ENCODE measurements around the gene SIRPG.

DNA sequence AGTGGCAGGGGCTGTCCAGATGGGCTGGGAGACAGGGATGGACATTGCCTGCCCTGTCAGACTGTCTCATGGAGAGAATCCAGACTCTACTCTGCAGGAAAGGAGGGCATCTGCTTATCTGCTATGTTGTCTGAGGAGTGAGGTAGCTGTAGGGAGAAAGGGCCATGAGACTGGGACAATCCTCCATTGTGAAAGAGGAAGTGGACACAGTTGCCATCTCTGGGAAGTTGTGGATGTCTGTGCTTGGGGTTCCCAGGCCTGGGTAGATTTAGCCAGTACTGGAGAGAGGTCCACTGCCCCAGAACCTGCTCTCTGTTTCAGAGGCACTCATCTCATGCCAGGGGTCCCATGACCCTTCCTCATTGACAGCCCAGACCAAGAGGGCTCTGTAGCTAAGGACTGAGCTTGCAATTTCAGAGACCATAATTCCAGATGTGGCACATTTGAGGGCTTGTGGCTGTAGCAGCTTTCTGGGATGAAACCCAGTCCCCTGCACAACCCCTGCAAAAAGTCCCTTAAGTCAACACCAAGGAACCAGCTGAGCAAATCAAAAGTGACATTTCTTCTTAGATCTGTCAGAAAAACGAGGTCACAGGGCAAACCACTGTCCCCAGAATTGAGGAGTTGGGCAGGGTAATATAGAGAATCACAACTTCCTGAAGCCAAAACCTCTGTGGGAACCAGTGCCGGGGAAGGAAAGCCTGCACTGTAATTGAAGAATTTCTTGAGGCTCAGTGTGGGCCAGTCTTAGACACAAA is 4.1 kb upstream of the SIRPG start:
- TF ChIP-seq, protein P1, sequence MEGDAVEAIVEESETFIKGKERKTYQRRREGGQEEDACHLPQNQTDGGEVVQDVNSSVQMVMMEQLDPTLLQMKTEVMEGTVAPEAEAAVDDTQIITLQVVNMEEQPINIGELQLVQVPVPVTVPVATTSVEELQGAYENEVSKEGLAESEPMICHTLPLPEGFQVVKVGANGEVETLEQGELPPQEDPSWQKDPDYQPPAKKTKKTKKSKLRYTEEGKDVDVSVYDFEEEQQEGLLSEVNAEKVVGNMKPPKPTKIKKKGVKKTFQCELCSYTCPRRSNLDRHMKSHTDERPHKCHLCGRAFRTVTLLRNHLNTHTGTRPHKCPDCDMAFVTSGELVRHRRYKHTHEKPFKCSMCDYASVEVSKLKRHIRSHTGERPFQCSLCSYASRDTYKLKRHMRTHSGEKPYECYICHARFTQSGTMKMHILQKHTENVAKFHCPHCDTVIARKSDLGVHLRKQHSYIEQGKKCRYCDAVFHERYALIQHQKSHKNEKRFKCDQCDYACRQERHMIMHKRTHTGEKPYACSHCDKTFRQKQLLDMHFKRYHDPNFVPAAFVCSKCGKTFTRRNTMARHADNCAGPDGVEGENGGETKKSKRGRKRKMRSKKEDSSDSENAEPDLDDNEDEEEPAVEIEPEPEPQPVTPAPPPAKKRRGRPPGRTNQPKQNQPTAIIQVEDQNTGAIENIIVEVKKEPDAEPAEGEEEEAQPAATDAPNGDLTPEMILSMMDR (IDR thresholded peaks at IDR 0.05; ENCODE audit: insufficient read depth, low read length): no peak
- TF ChIP-seq POLR2AphosphoS5 (IDR thresholded peaks at IDR 0.05; ENCODE audit: low read depth) (no peak), GABPA (IDR thresholded peaks at IDR 0.05; ENCODE audit: low read depth) (no peak), SPI1 (IDR thresholded peaks at IDR 0.05; ENCODE audit: borderline replicate concordance, low read depth) (peak; percentile 91)
- TF ChIP-seq, protein P2, sequence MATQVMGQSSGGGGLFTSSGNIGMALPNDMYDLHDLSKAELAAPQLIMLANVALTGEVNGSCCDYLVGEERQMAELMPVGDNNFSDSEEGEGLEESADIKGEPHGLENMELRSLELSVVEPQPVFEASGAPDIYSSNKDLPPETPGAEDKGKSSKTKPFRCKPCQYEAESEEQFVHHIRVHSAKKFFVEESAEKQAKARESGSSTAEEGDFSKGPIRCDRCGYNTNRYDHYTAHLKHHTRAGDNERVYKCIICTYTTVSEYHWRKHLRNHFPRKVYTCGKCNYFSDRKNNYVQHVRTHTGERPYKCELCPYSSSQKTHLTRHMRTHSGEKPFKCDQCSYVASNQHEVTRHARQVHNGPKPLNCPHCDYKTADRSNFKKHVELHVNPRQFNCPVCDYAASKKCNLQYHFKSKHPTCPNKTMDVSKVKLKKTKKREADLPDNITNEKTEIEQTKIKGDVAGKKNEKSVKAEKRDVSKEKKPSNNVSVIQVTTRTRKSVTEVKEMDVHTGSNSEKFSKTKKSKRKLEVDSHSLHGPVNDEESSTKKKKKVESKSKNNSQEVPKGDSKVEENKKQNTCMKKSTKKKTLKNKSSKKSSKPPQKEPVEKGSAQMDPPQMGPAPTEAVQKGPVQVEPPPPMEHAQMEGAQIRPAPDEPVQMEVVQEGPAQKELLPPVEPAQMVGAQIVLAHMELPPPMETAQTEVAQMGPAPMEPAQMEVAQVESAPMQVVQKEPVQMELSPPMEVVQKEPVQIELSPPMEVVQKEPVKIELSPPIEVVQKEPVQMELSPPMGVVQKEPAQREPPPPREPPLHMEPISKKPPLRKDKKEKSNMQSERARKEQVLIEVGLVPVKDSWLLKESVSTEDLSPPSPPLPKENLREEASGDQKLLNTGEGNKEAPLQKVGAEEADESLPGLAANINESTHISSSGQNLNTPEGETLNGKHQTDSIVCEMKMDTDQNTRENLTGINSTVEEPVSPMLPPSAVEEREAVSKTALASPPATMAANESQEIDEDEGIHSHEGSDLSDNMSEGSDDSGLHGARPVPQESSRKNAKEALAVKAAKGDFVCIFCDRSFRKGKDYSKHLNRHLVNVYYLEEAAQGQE (IDR thresholded peaks at IDR 0.05; ENCODE audit: insufficient replicate concordance, low read depth): no peak

Measured in HL-60 (cell line).